ENCODE data around the gene ZP1. TPM values are rescaled to one million over a fixed set of nuclear protein-coding genes. Genes with fewer than 3 reads are reported as not detected.

Gene ZP1
- total RNA-seq, 1 donor from 2014 or later: not detected

DNA sequence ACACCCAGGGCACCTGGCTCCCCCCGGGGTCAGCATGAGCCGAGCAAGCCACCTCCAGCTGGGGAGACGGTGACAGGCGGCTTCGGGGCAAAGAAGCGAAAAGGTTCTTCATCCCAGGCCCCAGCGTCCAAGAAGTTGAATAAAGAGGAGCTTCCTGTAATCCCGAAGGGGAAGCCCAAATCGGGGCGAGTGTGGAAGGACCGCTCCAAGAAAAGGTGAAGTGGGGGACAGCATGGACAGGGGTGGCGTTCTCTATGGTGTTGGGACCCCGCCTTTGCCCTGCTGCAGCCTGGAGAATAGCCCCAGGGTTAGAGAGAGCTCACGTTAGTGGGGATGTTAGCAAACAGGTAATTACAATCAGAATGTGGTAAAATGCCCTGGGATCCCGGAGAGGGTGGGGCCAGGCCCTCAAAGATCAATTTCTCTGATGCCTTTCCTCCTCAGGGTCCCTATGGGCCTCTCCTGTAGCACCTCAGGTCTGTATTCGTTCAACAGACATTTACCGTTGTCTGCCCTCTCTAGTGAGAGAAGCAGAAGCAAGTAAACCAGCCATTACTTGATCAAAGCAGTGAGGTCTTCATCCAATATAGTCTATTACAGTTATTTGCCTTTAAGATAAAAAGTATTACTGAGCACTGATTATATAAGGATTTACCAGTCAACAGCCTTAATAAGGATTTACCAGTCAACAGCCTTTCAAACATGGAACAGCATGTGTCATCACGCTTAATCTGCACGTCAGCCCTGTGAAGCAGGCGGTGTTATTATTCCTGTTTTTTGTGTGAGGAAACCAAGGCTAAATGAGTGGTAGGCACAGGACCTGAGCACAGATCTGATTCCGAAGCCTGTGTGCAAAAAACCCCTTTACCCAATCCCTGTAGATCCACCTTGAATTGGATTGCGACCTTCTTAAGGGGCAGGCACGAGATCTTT is 24.4 kb upstream of the ZP1 start:
- ATAC-seq (no peak), DNase-seq (no peak)
- Histone ChIP-seq H3K9me3 (no peaks in the 10 kb centered on the region), H3K36me3 (peaks cover 4% of the 10 kb centered on the region), H3K4me3 (peak overlapping the region; percentile 77), H3K27me3 (no peaks in the 10 kb centered on the region), H3K4me1 (peaks cover 31% of the 10 kb centered on the region), H3K27ac (peak overlapping the region; percentile 52)
- intact Hi-C loops (cut with DNase I): no loop called here
- no peak for TF ChIP-seq CTCF (IDR thresholded peaks at IDR 0.05)

- no peak for DNase-seq
- Histone ChIP-seq H3K36me3 (peaks cover 14% of the 10 kb centered on the region), H3K9me3 (no peaks in the 10 kb centered on the region), H3K4me3 (peak overlapping the region; percentile 77), H3K4me1 (peaks cover 31% of the 10 kb centered on the region), H3K27ac (no peak overlapping the region), H3K27me3 (no peaks in the 10 kb centered on the region)
- TF ChIP-seq CTCF (IDR thresholded peaks at IDR 0.05): no peak
- no peak for ATAC-seq
- intact Hi-C loops (cut with DNase I): no loop called here
Measured at GRCh38 chr11:60844045-60844869, 23.1 kb upstream of the ZP1 start.

- TF ChIP-seq CTCF (IDR thresholded peaks at IDR 0.05): no peak
- H3K4me1 ChIP-seq: peaks cover 31% of the 10 kb centered on the region
- no peak overlapping the region for H3K4me3 ChIP-seq
- DNase-seq: no peak
- no peak for ATAC-seq
- H3K36me3 ChIP-seq: peaks cover 20% of the 10 kb centered on the region
- H3K27ac ChIP-seq: no peak overlapping the region
- H3K27me3 ChIP-seq: no peaks in the 10 kb centered on the region
- intact Hi-C loops (cut with DNase I): no loop called here
- H3K9me3 ChIP-seq: no peaks in the 10 kb centered on the region
Measured at GRCh38 chr11:60844870-60845221, 22.5 kb upstream of the ZP1 start.

DNA sequence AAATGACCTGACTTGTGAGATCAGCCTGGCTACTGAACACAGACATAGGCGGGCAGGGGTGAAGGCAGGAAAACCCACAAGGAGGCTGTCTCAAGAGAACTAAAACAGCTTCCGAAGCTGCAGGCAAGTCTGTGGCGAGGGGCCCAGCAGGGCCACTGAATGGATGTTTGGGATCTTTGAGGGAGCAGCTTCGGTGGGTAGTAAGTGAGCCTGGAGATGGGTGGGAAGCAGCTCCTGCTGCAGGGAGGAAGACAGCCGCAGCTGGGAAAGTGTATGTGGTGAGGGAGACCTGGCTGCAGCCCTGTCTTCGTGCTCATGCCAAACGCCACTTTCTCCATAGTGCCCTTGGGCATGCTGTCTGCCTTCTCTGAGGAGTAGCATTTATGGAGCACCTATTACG is 22.0 kb upstream of the ZP1 start:
- TF ChIP-seq CTCF (IDR thresholded peaks at IDR 0.05): no peak
- ATAC-seq (no peak), DNase-seq (no peak)
- H3K36me3 ChIP-seq: peaks cover 25% of the 10 kb centered on the region
- intact Hi-C loops (cut with DNase I): no loop called here
- H3K4me1 ChIP-seq: peaks cover 31% of the 10 kb centered on the region
- no peak overlapping the region for H3K4me3 ChIP-seq
- no peaks in the 10 kb centered on the region for H3K9me3 ChIP-seq
- H3K27ac ChIP-seq: no peak overlapping the region
- no peaks in the 10 kb centered on the region for H3K27me3 ChIP-seq

- no peaks in the 10 kb centered on the region for H3K9me3 ChIP-seq
- TF ChIP-seq CTCF (IDR thresholded peaks at IDR 0.05): no peak
- peaks cover 21% of the 10 kb centered on the region for H3K4me1 ChIP-seq
- DNase-seq (no peak), ATAC-seq (no peak)
- no peak overlapping the region for H3K27ac ChIP-seq
- peaks cover 40% of the 10 kb centered on the region for H3K36me3 ChIP-seq
- no peaks in the 10 kb centered on the region for H3K27me3 ChIP-seq
- H3K4me3 ChIP-seq: no peak overlapping the region
- intact Hi-C loops (cut with DNase I): no loop called here
Measured at GRCh38 chr11:60847281-60847680, 20.1 kb upstream of the ZP1 start.
